ENCODE results near the gene LPCAT1.
"Not testable (repeated sequence)": the region's sequence is repeated elsewhere in the genome, so short reads cannot be mapped to it uniquely, and the experiment has no call there.

Gene LPCAT1

DNA sequence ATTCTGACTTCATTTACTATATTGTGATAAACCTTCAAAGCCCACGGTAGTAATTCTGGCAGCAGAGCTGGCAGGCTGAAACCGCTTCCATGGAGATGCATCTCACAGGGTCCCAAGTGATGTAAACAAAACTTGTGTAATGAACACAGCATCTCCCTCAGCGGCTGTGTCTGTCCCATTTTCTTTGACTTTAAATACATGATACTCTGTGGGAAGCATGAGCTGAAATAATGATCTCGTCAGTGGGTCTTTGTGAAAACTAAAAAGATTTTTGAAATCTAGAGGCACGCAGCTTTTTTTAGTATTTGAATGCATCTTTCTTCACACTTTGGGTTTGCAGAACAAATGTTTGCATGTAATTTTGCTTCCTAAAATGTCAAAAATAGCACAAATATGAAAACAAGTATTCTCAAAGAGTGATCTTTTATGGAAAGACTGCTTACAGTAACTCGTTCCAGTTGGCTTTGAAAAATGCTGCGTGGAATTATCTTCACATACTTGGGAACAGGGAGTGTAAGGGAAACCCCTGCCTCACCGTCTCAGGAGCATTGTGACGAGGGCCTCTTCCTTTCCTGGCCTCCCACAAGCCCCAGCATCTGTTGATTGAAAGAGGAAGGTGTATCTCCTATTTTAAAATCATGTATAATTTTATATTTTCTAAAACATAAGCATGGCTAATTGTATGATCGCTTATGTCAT is 18.1 kb upstream of the LPCAT1 start:
- no peak for DNase-seq (ENCODE audit: low spot score)

DNA sequence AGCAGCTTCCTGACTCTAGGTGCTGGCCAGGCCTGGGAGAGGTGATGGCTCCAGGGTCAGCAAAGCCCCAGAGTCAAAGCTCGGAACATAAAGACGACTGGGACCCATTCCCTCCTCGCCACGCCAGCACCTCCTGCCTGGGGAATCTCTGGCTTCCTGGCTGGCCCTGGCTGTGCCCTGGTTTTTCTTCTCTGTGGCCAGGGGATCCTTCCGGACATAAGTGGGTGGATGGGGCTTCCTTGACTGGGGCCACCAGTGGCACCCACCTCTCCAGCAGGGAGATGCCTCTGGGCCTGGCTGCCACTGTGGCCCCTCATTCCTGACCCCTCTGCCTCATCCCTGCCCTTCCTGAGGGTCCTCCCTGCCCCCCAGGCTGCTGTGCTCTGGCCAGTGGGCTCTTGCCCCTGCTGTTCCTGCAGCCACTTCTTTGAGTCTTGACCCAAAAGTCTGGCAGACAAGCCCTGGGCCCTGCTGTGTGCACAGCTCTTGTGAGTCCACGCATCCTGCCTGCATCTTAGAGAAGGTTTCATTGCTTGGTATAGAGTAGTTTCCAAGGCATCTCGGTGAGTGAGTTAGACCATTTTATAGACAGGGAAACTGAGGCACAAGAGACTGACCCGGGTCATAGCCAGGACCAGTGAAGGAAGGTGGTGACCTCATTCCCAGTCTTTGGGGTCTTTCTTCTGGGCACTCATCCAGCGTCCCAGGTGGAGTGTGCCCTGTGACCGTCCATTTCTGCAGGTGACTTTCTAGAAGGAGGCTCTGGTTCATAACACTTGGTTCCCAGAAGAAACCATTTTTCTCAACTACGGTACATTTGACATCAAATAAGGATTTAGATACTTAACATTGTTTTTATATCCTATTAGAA is 17.3 kb upstream of the LPCAT1 start:
- no peak for DNase-seq (ENCODE audit: low spot score)

DNA sequence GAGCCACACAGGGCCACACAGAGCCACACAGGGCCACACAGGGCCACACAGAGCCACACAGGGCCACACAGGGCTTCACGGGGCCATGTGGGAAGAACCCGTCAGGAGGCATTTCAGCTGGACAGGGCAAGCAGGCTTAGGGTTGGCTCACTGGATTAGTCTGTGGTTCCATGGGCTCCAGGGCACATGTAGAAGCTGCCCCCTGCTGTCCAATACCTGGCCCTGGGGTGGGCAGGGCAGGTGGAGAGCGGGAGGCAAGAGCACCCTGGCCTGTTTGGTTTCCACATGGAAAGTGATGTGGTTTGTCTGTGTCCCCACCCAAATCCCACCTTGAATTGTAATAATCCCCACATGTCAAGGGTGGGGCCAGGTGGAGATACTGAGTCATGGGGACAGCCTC is 16.4 kb upstream of the LPCAT1 start:
- no peak for DNase-seq (ENCODE audit: low spot score)

DNA sequence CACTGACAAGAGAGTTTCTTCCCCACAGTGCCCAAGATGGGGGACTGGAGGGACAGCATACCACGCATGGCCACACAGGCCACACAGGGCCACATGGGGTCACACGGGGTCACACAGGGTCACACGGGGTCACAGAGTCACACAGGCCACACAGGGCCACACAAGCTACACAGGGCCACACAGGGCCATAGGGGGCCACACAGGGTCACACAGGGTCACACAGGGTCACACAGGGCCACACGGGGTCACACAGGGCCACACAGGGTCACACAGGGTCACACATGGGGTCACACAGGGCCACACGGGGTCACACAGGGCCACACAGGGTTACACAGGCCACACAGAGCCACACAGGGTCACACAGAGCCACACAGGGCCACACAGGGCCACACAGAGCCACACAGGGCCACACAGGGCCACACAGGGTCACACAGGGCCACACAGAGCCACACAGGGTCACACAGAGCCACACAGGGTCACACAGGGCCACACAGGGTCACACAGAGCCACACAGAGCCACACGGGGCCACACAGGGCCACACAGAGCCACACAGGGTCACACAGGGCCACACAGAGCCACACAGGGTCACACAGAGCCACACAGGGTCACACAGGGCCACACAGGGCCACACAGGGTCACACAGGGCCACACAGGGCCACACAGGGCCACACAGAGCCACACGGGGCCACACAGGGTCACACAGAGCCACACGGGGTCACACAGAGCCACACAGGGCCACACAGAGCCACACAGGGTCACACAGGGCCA is 15.8 kb upstream of the LPCAT1 start:
- DNase-seq (ENCODE audit: low spot score) = not testable (repeated sequence)

DNA sequence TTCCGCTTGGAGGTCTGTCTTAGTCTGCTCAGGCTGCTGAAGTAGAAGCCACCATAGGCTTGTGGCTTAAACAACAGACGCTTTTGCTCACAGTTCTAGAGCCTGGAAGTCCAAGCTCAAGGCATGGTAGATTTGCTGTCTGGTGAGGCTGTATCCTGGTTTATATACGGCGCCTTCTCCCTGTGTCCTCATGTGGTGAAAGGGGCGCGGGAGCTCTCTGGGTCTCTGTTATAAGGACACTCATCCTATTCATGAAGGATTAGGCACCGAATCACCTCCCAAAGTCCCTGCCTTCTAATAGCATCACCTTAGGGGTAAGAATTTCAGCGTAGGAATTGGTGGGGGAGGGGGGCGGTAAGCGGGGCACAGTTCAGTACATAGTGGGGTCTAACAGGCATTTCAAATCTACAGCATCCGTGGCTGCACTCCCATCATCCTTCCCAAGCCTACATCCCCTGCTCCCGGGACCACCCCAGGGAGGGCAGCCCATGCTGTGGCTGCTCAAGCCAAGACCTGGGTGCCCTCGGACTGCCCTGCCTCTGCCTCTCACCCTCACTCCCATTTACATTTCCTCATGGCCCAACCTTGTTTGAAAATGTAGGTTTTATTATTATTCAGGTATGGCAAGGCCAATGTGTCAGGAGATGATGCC is 15.1 kb upstream of the LPCAT1 start:
- no peak for DNase-seq (ENCODE audit: low spot score)

DNA sequence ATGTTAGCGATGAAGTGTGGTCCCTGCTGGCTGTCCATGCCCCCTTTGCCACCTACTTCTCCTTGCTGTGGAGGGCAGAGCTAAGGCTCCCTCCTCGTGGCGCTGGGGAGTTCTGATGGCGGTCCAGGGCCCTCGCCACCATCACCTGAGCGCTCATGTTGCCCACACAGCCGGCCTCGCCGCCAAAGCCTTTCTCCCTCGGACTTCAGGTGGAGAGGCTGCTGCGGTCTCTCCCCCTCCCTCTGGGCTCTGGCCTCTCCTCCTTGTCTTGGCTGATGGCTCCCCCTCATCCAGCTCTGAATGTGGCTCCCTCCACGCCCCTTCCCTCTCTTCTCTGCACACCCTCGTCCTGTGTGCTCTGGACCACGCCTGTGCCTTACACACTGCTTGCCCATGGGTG is 14.5 kb upstream of the LPCAT1 start:
- DNase-seq (ENCODE audit: low spot score) = no peak

DNA sequence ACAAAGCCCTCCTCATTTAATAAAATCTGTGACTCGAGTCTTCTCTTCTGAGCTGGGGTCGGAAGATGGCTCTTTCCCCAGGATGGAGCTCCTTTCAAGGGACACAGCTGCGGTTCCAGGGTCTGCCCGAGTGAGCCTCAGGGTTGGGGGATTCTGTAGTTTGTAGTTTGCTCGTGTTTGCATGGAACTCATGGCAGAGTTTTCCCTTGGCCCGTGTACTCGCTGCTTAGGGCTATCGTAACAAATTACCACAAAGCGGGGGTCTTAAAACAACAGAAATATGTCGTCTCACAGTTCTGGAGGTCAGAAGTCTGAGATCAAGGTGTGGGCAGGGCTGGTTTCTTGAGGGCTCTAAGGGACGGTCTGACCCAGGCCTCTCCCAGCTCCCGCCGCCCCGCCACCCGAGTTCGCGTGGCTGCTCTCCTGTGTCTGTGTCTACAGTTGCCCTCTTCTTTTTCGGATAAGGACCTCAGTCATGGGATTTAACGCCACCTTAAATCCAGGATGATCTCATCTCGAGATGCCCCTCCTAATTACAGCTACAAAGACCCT is 13.9 kb upstream of the LPCAT1 start:
- no peak for DNase-seq (ENCODE audit: low spot score)

DNA sequence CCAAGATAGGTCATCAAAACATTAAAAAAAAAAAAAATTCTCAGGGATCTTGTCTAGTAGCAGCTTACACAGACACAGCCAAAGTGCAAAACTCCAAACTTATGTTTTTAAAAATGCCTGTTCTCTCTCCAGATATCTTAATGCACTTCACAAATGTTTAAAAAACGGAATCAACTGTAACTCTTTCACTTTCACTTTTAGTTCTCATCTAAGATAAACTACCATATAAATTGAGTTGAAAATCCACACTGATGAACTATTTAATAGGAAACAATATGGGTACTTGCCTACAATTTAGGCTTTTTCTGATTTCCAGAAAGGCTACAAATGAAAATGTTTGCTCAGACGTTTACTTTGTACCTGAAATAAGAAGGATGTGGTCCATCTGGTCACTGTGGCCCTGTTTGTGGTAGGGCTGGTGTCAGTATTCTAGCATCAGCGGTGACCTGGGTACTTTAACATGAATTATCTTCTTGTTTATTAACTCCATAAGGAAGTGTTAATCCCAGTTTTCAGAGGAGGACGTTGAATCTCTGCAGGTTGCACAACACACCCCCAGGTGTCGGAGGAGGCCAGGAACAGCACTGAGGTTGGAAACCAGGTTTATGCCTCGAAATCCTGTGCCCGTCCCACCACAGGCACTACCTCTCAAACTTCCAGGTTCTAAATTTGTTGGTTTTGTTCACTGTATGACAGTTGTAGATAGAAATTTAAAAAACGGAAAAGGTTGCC is 13.3 kb upstream of the LPCAT1 start:
- DNase-seq (ENCODE audit: low spot score) = no peak

DNA sequence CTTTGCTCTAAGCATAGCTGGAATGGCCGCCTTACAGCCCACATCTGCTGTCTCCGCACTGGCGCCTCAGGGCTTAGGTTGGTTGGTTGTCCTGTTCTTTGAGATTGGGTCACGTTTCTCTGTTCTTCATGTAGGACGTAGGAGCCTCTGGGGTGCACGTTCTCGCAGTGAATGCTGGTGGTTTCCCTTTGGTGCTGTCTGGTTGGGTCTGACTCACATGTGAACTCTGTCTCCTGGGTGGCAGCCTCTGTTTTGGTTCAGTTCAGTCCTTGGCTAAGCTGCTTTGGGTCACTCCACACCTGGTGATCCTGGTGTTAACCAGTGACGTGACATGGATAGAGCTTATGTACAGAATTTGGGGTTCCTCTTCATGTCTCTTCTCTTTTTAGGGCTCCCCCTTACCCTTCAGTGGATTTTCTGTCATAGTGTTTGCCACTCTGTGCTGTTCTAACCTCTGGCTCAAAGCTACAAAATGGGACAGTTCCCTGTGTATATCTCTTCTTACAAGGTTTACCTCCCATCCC is 12.6 kb upstream of the LPCAT1 start:
- no peak for DNase-seq (ENCODE audit: low spot score)

DNA sequence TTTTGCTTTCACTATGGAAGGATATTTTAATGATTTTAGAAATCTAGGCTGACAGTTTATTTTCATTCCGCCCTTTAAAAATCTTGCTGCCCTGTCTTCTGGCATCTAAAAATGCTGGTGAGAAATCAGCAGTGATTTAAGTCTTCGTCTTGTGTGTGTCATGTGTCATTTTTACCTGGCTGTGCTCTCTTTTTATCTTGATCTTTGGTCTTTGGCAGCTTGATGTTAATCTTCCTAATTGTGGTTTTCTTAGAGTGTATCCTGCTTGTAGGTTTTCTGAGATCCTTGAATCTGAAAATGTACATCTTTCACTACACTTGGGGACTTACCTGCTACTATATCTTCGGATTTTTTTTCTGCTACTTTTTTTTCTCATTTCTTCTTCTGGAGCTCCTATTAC is 11.9 kb upstream of the LPCAT1 start:
- no peak for DNase-seq (ENCODE audit: low spot score)

DNA sequence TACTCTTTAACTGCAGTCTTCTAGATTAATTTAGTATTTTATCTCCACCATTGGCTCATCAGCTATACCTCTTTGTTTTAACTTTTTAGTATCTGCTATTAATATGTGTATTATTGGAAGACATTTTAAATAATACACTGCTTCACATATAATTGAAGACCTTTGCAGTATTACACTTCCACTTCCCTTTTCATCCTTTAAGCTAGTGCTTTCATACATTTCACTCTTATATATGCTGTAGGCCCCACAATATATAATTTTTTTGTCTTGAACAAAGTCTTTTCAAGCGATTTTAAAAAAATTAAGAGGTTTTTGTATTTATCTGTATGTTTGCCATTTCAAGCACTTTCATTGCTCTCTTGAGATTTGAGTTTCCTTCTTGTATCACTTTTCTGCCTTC is 8.6 kb upstream of the LPCAT1 start:
- DNase-seq (ENCODE audit: low spot score) = no peak

DNA sequence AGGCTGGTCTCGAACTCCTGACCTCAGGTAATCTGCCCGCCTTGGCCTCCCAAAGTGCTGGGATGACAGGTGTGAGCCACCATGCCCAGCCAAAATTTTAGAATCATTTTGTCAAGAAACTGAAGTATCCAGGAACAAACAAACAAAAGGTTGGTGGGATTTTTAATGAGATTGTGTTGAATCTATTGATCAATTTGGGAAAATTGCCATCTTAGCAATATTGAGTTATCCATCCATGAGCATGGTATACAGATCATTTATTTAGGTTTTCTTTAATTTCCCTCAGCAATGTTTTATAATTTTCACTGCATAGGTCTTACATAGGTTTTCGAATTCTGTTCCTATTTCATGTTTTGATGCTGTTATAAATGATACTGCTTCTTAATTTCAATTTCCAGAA is 5.7 kb upstream of the LPCAT1 start:
- no peak for DNase-seq (ENCODE audit: low spot score)

DNA sequence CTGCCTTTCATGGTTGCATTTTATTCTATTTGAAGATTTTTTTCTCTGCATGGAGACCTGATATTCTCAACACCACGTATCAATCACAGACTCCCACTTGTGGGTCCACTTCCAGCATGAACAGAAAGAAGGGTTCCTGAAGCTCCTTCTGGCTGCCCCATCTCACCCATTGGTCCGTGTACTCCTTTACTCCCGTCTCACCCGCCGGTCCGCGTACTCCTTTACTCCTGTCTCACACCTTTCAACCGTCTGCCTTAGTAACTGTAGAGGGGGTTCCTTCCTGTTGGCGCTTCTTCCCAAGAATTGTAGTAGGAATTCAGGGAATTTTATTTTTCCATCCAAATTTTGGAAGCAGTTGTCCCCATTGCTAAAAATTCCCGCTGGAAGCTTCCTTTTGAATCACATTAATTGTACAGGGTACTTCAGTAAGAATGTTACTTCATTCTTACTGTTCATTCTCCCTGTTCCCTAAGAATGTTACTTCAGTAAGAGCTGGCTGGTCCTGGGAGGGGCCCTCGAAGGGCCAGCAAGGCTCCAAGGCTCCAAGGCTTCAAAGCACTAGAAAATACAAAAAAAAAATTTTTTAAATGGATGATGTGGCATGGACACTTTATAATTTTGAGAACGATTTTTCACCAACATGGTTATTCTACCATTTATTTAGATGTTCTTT is 3.9 kb upstream of the LPCAT1 start:
- DNase-seq (ENCODE audit: low spot score) = no peak

DNA sequence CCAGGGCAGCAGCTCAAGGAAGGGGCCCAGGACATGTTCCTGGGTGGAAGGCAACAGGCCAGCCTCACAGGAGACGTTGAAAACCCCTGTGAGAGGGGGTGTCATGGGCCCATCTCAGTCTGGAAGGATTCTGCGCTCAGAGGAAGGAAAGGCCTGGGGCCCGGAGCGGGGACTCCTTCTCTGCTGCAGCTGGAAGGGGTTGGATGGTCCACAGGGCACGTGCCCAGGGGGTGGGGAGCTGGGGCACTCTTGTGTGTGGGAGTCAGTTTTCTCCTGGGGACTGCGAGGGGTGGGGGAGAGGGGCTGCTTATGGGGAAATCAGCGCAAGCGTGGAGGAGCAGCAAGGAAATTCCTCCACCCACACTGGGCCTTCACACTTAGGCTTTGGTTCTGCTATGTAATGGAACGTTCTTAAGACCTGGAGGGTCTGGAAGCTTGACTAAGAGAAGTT is 2.9 kb upstream of the LPCAT1 start:
- no peak for DNase-seq (ENCODE audit: low spot score)

DNA sequence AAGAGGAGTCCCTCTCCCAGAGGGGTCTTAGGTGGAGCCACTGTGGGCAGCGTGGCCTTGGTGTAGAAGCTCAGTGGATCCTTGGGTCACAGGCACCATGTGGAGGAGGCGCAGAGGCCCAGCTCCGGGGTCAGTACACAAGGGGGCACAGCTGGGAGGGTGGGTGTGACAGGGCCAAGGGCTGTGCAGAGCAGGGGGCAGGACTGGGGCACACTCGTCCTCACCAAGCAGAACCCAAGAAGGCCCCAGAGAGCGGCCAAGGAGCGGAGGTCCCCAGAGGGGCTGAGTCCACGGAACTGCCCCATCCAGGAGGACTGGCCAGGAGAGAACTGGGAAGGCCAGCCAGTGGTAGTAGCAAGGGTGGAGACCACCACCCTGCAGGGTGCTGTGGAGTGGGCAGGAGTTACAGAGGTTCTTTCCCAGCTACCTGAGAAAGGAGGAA is 2.5 kb upstream of the LPCAT1 start:
- DNase-seq (ENCODE audit: low spot score) = no peak

DNA sequence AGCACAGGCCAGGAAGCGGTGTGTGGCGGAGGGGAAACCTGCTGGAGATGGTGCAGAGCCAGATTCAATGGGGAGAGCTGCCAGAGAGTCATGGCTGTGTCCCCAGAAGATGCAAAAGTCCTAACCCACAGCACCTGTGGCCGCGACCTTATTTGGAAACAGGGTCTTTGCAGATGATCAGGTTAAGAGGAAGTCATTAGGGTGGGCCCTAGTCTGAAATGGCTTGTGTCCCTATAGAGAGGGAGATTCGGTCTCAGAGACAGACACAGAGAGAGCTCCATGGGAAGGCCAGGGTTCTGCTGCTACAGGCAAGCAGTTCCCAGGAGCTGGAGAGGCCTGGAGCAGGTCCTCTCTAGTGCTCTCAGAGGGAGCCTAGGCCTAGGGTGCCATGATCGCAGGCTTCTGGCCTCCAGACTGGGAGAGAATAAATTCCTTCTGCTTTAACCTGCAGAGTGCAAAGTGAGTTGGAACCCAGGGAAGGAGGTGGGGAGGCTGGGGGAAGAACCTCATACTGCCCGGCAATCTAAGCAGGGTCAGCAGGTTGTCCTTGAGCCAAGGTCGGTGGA is 1.9 kb upstream of the LPCAT1 start:
- no peak for DNase-seq (ENCODE audit: low spot score)

DNA sequence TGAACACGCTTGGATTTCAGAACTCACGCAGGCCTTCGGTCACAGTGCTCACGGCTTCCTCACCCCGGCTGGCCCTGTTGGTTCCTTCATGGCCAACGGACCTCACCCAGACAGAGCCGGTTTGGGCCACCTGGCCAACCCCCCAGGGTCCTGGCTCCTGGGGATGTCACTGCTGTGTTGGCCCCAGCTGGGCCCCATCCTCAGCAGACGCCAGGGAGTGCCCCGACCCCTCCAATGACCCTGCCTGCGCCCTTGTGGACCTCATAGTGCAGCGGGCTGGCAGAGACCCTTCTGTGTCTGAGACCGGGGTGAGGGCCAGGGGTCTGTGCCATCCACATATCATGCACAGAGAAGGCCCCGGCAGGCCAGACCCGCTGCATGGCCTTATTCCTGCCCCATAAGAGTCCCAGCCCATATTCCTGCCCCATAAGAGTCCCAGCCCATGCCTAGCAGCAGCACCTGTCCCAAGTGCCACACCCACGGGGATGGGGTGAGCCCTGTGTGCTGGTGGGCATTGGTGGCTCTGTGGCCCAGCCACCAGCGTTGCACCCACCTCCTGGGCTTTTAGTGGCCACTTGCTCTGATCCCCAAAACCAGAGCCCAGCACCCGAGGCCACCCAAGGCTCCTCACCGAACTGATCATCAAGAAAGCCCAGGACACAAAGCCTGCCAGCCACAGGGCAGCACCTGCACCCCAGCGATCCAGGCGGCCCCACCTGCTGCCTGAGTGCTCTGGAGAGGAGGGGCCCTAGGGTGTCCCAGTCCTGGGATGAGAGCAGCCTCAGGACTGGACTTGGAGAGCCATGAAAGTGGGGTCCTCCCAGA is 1.3 kb upstream of the LPCAT1 start:
- DNase-seq (ENCODE audit: low spot score) = no peak

DNA sequence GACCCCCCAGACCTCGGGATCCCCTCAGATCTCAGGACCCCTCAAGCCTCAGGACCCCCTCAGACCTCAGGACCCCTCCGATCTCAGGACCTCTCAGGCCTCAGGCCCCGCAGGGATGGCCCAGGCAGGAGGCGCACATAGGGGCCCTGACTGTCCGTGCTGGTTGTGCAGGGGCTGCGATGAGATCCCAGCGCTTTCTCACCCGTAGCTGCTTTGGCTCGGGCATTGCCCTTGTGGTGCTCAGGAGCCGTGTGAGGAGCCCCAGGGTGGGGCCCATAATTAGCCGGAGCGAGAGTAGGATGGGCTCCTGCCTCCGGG is 680 bp upstream of the LPCAT1 start:
- no peak for DNase-seq (ENCODE audit: low spot score)

DNA sequence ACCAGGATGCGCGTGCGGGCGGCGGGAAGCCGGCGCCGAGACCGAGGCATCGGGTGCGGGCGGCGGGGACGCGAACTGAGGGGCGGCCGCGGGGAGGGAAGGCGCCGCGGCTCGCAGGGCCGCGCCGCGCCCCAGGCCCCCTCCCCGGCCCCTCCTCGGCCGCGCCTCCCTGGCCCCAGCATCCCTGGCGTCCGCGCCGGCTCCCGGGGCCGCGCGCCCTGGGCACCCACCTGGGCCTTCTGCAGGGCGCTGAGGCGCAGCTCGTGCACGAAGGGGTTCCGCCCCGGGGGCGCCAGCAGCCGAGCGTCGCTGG is 324 bp downstream of the LPCAT1 start:
- no peak for DNase-seq (ENCODE audit: low spot score)

All from pons (tissue), 1 donor.